IPS-NIHi7 (cell line): Measurements from ENCODE around the gene STAG3.
"Not testable (repeated sequence)": the region's sequence is repeated elsewhere in the genome, so short reads cannot be mapped to it uniquely, and the experiment has no call there.

Experiments
- DNase-seq: peaks from one replicate; pipeline ENCODE4 v3.0.0; 2012; ENCODE audit warnings: mixed read lengths; ENCODE audit errors: extremely low spot score

The STAG3 gene, protein sequence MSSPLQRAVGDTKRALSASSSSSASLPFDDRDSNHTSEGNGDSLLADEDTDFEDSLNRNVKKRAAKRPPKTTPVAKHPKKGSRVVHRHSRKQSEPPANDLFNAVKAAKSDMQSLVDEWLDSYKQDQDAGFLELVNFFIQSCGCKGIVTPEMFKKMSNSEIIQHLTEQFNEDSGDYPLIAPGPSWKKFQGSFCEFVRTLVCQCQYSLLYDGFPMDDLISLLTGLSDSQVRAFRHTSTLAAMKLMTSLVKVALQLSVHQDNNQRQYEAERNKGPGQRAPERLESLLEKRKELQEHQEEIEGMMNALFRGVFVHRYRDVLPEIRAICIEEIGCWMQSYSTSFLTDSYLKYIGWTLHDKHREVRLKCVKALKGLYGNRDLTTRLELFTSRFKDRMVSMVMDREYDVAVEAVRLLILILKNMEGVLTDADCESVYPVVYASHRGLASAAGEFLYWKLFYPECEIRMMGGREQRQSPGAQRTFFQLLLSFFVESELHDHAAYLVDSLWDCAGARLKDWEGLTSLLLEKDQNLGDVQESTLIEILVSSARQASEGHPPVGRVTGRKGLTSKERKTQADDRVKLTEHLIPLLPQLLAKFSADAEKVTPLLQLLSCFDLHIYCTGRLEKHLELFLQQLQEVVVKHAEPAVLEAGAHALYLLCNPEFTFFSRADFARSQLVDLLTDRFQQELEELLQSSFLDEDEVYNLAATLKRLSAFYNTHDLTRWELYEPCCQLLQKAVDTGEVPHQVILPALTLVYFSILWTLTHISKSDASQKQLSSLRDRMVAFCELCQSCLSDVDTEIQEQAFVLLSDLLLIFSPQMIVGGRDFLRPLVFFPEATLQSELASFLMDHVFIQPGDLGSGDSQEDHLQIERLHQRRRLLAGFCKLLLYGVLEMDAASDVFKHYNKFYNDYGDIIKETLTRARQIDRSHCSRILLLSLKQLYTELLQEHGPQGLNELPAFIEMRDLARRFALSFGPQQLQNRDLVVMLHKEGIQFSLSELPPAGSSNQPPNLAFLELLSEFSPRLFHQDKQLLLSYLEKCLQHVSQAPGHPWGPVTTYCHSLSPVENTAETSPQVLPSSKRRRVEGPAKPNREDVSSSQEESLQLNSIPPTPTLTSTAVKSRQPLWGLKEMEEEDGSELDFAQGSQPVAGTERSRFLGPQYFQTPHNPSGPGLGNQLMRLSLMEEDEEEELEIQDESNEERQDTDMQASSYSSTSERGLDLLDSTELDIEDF

DNA sequence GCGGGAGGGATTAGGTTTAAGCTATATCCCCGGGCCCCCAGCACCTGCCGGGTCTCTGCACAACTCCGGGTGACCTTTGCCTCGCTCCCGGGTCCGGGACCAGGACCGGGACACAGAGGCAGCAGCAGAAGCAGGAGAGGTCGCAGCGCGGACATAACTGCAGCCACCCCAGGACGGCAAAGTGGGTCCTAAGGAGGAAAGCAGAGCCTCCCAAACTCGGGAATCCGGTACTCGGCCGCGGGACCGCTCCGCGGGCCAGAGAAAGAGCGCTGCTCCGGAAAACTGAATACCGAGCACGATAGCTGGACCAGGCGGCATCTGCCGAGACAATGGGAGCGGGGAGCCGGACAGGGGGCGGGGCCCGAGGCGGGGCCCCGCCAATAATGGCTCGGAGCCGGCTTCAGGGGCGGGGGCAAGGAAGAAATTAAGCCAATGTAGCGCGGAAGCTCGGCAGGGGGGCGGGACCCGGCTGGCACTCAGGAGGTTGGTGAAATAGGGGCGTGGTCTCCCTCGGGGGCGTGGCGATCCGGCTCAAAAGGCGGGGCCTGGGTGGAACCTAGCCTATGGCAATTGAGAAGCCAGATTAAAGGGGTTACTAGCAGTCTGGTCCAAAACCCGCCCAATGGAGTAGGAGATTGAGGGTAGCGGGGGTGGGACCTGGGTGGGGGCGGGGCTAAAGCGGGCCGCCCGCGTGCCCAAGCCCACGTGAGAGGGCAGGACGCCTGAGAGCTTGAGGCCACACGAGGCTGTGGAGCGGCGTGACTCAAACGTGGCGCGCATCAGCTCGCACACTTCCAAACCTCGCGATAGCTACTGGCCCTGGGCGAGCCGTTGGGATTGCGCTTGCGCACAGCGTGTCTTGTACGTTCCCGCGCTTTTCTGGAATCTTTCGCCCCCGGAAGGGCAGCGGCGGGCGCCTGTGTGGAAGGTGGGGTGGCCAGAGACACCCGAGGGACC lies at the start of gene STAG3, which contains the start of gene GPC2:
Gene STAG3, plus strand, starts transcription at position 874 of the 957 bp plus-strand sequence. CDS start 2,639 bp downstream, outside the sequence.
Gene GPC2, minus strand, starts transcription at position 337 of the 957 bp plus-strand sequence. Its CDS starts 182 bp downstream, at position 155.
- peak; percentile 95 for DNase-seq

DNA sequence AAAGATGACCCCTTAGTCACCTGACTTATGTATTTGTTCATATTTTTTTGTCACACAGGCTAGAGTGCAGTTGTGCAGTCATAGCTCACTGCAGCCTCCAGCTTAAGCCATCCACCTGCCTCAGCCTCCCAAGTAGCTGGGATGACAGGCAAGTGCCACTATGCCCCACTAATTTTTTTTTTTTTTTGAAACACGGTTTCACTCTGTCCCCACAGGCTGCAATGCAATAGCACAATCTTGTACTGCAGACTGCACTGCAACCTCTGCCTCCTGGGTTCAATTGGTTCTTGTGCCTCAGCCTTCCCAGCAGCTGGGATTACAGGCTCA lies 49.1 kb upstream of the STAG3 start:
- no peak for DNase-seq

DNA sequence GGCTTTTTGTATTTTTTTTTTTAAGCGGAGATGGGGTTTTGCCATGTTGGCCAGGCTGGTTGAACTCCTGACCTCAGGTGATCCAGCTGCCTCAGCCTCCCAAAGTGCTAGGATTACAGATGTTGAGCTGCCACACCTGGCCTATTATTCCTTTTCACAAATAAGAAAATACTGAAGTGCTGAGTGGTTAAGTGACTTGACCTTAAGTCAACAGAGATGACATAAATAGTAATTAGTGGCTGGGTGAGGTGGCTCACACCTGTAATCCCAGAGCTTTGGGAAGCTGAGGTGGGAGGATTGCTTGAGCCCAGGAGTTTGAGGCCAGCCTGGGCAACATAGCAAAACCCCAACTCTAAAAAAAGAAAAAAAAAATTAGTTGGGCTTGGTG lies 47.5 kb upstream of the STAG3 start:
- not testable (repeated sequence) for DNase-seq

DNA sequence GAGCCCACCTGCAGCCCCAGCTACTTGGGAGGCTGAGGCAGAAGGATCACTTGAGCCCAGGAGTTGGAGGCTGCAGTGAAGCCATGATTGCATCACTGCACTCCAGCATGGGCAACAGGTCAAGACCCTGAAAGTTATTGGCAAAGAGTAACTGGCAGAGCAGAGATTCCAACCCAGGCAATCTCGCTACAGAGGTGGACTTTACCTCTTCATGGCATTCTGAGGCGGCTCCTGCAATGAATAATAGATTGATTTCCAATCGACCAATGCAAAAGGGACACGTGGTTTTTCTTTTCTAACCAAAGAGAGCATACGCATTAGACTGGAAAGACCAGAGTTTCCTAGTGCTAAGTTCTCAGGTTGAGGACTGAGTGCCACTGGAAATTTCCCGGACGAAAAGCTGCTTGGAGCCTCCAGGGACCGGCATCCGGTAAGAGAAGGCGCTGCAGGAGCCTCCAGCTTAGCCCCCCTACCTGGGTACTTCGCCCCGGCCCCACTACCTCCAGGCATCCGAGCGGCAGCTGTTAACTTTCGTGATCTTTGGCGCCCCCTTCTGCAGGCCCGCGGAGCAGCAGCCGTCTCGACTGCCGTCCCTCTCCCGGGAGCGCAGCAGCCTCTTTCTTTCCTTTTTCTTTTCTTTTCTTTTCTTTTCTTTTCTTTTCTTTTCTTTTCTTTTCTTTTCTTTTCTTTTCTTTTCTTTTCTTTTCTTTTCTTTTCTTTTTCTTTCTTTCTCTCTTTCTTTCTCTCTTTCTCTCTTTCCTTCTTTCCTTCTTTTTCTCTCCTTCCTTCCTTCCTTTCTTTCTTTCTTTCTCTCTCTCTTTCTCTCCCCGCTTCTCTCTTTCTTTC lies 46.9 kb upstream of the STAG3 start:
- peak; percentile 90 for DNase-seq

DNA sequence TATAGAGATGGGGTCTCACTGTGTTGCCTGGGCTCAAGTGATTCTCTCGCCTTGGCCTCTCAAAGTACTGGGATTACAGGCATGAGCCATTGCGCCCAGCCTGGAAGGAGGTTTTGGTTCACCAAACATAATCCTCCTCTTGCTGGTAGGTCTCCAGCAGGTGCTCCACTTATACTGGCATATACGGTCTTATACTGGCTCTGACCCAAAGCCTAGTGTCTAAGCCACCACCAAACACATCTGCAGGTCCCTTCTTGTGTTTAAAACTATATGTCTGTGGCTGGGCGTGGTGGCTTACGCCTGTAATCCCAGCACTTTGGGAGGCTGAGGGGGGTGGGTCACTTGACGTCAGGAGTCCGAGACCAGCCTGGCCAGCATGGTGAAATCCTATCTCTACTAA lies 45.6 kb upstream of the STAG3 start:
- no peak for DNase-seq

DNA sequence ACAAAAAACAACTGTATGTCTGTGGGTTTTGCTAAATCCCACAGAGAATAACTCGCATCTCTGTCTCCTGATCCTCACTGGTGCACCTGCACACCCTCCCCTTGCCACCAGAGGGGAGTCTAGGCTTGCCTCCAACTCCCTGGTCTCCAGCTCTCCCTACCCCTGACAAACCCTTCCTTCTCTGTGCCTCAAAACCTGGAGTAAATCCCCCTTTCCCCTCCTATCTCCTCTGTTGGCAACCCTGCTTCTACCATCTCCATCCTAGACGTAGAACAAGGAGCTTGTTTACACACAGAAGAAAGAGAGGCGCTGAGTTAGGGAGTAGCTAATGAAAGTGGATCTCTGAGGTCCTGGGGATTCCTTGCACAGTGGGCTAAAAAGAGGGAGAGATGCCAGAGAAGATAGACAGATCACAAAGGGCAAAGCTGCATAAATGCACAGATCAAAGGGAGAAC lies 45.0 kb upstream of the STAG3 start:
- DNase-seq: peak; percentile 83

DNA sequence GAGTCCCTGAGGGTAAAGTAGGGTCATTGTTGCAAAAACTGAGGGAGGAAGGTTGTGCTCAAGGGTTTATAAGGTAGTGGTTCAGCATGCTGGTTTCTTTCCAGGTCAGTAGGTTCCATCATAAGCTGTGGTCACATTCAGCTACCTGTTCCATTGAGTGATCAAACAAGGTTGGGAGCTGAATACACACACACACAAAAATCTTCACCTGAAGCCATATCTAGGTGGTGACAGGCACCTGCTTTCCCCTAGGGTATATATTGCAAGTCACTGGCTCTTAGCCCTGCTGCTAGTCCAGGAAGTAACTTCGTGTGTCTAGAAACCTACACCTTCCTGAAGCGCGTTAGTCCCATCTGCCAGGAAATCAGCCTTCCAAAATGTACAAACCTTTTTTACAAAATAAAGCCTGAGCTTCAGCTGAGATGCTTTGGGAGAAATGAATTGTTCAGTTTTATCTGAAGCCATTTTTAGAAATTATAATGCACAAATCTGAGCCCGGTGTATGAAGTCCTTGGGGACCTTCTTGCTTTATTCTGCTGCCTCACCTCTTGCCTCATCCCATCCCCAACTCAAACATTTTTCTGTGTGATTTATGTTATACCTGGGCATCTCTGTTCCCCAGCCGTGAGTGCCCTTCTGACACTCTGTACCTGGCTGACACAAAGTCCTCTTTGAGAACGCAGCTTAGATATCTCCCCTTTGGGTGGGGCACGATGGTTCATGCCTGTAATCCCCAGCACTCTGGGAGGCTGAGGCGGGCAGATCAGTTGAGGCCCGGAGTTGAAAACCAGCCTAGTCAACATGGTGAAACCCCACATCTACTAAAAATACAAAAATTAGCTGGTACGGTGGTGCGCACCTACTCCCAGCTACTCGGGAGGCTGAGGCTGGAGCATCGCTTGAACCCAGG lies 39.6 kb upstream of the STAG3 start:
- no peak for DNase-seq

DNA sequence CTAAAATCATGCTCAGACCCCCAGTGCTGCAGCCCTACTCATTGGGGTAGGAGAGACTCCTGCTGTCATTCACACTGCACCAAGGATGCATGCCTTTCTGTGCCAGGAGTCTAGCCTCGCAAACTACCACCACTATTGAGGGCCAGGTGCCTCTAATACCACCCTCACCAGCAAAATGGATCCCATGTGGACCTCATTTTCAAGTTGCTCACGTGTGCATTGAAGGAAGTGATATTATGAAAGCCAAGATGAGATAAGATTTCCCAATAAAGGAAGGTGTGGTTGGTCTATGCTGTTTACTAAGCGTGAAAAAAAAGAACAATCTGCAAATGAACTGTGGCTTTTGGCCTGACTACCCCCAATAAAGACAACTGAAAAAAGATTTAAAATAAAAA lies 36.2 kb upstream of the STAG3 start:
- DNase-seq: no peak

DNA sequence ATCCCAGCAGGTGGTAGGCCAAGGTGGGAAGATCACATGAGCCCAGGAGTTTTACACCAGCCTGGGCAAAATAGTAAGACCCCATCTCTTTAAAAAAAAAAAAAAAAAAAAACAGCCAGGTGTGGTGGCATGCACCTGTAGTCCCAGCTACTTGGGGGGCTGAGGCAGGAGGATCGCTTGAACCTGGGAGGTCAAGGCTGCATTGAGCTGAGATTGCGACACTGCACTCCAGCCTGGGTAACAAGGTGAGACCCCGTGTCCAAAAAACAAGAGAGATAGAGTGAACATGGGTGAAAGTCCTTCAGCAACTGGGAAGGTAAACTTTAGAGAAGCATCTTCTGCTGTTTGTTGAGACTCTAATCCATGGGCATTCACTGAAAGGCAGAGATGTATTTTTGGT lies 35.3 kb upstream of the STAG3 start:
- no peak for DNase-seq

DNA sequence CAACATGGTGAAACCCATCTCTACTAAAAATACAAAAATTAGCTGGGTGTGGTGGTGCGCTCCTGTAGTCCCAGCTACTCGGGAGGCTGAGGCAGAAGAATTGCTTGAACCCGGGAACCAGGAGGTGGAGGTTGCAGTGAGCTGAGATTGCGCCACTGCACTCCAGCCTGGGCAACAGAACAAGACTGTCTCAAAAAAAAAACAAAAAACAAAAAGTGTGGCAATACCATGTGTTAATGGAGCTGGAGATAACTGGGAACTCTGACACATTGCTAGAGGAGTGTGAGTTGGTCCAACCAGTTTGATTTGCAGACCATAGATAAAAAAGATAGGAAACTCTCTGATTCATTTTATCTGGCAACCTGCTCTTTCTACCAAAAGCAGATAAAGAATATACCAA lies 31.4 kb upstream of the STAG3 start:
- DNase-seq: not testable (repeated sequence)

DNA sequence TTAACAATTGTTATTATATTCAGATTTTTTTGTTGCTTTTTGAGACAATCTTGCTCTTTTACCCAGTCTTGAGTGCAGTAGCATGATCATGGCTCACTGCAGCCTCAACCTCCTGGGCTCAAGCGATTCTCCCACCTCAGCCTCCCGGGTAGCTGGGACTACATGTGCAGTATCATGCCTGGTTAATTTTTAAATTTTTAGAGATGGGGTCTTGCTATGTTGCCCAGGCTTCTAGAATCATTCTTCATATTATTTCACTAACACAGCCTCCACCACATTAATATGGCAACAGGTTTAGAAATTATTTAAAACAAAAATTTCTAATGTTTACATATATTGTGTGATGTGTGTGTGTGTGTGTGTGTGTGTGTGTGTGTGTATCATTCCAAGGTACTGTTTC lies 30.4 kb upstream of the STAG3 start:
- DNase-seq: no peak

DNA sequence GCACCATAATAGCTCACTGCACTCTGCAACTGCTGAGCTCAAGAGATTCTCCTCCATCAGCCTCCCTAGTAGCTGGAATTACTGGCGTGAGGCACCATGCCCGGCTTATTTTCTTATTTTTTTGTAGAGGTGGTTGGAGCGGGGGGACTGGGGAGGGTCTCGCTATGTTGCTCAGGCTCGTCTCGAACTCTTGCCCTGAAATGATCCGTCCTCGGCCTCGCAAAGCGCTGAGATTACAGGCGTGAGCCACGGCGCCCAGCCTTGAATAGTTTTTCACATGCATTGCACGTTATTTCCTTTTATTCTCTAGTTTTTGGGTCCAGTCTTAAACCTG lies 29.5 kb upstream of the STAG3 start:
- DNase-seq: no peak

DNA sequence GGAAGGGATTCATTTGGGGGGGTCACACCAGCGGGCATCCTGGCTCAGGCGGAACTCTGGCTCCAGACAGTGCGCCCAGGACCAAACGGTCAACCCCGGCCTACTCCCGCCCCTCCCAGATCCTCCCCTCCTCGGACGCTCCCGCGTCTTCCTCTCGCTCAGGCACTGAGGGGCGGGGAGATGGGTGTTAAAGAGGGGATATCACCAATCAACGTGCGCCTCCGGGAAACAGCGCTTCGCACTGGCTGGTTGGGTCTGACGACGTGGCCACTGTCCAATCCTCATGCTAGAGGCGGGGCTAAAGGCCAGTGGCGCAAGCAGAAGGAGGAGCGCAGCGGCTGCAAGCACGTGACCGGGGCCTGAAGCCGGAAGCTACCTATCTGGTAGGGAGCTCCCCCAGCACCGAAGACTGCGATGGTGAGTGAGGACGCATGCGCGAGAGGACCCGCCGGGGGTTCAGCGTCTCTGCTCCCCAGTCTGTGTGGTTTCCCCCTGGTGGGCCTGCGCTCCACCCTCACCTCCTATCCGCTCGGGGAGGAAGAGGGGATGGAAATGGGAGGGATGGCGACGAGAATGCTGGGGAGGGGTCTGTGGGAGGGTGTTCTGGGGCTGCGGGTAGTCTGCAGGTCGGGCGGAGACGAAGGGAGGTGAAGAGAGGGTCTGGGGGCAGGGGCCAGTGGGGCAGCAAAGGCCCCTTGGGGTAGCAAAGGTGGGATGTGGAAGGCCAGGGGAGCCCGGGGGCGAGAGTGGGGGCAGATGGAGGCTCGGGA lies 29.0 kb upstream of the STAG3 start, which contains the start of gene LAMTOR4:
Gene LAMTOR4, plus strand, starts transcription at position 360 of the 770 bp plus-strand sequence. Its CDS starts 55 bp downstream, at position 415.
- peak; percentile 100 for DNase-seq

DNA sequence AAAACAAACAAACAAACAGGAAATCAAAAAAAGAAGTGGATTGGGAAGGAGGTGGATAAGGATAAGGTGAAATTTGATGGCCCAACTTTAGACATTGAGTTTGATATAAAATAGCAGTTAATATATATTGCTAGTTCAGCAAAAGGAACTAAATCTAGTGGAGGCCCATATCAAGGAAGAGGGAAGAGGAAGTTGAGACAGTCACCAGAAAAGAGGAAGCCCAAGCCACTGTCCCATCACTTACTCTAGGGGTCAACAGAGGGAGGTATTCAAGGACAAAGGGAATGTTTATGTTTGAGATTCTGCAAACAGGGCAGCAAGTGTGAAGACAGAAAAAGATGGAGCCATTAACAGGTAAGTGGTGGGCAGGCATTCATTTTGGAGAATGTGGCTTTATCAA lies 25.3 kb upstream of the STAG3 start:
- no peak for DNase-seq

DNA sequence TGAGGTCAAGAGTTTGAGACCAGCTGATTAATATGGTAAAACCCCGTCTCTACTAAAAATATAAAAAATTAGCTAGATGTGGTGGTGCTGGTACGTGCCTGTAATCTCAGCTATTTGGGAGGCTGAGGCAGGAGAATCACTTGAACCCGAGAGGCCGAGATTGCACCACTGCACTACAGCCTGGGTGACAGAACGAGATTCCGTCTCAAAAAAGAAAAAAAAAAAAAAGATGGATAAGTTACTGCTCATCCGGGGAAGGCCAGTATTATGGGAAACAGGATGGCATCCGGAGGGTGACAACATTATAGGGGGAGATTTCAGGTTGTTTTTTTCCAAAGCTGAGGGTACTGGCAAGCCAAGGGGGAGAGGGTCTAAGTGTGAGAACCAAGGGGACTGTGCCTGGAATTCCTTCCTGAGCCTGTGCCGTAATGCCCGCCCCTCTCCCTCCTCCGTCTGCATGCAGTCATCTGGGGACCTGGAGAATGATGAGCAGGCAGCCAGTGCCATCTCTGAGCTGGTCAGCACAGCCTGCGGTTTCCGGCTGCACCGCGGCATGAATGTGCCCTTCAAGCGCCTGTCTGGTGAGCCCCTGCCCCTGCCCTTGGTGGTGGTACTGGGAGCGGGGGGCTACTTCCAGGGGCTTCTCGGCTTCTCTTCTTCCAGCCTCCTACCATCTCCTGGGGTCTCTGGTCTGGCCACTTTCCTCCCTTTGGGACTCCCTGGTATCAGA lies 24.6 kb upstream of the STAG3 start:
- DNase-seq: no peak

DNA sequence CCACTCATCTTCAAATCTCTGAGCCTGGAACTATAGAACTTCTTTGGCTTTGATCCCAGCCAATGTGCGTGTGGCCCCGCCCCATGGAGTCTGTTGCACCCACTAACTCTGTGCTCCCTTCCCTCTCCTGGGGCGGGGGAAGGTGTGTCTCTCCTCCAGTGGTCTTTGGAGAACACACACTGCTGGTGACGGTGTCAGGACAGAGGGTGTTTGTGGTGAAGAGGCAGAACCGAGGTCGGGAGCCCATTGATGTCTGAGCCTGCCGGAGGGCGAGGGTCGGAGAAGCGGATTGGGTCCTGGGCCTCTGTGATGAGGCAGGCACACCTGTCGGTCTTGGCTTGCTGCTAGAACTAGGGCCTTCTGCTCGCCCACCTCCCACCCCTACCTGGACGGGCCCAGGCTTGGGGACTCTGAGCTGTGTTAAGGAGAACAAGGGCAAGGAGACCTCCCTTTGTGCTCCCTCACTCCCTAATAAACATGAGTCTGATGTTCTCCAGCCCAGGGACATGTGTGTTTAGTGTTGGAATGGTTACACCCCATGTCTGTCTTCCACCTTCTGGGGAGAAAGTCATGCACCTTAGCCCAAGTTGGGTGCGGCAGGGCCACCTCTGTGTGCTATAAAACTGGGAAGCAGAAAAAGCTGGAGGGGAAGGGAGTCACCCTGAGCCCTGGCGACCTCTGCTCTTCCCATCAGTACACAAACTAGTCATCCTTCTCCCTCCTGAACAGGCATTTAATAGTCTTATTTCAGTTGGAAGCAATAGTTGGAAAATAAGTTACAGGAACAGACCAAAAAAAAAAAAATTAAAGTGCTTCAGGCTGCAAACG lies 23.8 kb upstream of the STAG3 start:
- DNase-seq: no peak
